NCI-H1436 (cell line): ENCODE measurements around the gene ADCY7.

Source experiments
- DNase-seq: peaks from one replicate; lab custom pipeline; 2025; lab: John Stamatoyannopoulos, UW

Gene ADCY7

DNA sequence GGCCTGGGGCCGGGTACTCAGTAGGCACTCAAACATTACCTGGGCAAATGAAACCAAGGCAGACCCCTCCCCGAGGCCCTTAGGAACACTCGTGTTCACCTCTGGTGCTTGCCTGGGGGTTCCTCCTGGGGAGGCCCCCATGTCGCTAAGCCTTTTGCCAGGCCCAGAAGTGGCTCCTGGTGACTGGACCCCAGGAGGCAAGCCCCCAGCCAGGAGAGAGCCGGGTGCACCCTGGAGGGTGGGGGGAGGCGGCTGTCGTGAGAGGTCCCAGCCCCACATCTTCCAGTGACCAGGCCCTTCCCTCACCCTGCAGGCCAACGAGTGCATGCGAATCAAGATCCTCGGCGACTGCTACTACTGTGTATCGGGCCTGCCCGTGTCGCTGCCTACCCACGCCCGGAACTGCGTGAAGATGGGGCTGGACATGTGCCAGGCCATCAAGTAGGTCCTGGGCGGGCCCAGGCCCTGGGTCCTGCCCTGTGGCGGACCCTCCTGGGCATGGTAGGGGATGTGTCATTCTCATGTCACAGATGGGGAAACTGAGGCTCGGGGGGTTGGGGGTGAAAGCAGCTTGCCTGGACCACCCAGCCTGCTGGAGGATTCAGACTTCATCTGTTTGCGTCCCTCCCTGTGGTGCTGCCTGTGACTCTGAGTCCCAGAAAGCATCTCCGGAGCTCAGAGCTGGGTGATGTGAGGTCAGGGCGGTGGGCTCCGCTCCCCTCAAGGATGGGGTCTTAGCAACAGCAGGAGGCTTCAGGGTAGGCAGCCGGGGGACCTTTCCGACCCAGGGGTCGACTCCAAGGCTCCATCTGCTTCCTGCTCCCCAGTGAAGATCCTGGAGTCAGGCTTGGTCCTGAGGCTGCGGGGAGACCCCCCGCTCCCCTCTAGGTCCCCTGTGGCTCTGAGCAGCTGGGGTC, 32.5 kb downstream of the ADCY7 start:
- no peak for DNase-seq

DNA sequence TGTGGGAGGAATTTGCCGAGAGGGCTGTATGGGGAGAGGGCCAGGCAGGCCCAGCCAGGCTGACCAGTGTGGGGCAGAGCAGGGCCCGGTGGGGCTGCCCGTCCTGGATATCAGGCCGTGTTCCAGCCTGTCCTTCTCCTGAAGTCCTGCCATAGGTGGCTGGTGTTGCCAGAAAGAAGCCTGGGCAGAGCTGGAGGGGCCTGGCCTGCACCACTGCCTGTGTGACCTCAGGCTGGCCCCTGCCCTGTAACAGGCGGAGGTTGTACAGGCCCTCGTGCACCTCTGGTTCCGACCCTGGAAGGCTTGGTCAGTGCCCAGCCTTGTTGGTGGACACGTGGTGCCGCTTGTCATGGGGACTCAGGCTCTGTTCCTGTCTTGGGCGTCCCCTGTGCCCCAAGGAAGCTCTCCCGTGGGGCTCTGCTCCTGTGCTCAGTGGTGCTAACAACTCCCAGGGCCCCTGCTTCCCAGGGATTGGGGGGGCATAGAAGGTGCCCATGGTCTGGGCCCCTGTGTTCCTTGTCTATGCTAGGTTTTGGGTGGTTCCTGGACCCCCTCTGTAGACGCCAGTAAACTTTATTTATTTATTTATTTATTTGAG, 33.3 kb downstream of the ADCY7 start:
- no peak for DNase-seq

DNA sequence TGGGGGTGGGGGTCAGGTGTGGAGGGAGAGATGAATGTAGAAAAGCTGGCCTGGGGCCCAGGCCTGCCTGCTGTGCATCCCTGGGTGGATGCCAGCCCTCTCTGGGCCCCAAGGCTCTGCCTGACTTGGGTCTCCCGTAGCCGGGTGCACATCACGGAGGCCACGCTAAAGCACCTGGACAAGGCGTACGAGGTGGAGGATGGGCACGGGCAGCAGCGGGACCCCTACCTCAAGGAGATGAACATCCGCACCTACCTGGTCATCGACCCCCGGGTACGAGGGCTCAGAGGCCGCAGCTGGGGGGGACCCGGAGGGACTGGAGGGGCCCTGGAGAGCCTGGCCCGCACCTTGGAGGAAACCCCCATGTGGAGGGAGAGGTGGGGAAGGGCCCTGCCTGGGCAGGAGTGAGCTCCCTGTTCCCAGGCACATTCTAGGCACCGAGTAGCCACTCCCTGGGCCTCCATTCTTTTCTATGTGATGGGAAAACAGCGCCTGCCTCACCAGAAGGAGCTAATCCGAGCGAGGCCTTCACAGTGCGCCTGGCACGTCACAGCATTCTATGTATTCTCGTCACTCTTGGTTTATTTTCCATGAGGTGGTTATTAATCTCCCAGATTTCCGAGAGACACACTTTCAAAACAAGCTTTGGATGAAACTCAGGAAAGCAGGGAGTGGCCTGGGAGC, 34.7 kb downstream of the ADCY7 start:
- DNase-seq: no peak

DNA sequence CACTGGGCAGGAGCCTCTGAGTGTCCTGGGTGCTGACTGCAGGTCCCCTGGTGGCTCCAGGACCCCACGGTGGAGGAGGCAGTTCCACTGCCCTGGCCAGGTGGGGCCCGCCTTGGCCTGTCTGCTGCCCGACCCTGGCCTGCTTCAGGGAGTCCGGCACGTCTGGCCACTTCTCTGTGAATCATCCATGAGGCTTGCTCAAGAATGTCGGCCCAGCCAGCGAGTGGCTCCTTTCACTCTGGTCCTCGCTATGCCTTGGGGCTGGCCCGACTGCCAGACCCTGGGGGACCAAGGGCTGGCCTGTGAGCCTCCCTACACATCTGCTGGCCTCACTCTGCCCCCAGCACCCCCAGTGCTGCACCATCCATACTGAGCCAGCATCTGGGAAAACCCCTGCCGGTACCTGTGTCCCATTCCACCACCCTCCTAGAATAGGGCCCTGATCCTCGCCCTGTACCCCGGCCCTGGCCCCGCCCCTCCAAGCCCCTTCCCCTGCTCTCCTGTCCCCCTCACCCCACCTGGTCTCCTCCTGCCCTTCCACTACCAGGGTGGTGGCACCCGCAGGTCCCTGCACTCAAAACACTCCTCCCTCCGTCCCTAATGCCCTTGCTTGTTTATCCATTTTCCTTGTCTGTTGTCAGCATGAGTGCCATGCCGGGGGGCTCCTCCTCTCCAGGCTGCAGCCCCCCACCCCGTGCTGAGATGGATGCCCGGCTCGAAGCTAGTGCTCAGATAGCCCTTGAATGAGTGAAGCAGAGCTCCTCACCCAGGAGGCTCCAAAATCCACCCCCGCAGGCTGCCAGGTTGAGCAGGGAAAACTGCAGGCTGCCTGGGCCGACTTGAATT, 35.5 kb downstream of the ADCY7 start:
- DNase-seq: no peak

DNA sequence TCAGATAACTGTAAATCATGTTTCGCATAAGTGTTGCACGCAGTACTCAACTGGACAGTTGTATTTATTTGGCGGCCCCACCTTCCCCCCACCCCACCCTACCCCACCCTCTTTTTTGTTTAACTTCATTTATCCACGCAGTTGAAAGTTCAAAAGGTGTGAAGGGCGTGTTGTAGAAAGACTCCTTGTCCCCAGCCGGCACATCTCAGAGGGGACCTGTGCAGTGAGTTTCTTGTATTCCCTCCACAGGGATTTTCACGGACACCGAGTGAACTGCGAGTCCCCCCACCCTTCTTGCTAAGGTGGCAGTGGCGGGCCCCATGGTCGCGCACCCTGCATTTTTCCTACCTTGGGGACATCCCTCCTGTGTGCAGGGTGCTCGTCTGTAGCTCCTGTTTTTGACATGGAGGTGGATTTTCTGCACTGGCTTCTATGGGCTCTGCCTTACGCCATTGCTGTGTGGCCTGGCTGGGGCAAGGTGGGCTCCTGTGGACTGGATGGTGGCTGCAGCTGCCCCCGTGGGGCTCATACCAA, 36.2 kb downstream of the ADCY7 start:
- no peak for DNase-seq

DNA sequence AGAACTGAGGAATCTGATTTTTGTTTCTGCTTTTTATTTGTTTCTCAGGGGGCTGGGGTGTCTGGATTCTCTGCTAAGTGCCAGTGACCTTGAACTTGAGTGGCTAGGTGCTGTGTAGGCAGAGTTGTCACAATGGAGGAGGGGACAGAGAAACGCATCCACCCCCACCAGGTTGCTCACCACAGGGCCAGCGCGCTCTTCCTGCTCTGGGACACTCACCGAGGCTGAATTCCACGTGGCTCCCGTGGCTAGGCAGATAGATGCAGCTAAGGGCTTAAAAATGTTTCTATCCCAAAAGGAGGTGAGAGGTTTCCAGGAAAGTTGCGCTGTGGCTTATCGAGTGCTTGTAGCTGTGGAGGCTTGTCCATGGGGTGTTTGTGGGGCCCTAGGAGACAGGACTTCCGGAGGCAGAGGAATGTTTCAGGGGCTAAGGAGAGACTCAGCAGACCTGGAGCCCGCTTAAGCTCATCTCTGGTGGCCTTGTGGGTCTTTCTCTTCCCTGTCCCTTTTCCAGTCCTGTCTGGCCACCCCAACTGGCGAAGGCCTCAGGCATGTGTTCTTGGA, 36.8 kb downstream of the ADCY7 start:
- no peak for DNase-seq

DNA sequence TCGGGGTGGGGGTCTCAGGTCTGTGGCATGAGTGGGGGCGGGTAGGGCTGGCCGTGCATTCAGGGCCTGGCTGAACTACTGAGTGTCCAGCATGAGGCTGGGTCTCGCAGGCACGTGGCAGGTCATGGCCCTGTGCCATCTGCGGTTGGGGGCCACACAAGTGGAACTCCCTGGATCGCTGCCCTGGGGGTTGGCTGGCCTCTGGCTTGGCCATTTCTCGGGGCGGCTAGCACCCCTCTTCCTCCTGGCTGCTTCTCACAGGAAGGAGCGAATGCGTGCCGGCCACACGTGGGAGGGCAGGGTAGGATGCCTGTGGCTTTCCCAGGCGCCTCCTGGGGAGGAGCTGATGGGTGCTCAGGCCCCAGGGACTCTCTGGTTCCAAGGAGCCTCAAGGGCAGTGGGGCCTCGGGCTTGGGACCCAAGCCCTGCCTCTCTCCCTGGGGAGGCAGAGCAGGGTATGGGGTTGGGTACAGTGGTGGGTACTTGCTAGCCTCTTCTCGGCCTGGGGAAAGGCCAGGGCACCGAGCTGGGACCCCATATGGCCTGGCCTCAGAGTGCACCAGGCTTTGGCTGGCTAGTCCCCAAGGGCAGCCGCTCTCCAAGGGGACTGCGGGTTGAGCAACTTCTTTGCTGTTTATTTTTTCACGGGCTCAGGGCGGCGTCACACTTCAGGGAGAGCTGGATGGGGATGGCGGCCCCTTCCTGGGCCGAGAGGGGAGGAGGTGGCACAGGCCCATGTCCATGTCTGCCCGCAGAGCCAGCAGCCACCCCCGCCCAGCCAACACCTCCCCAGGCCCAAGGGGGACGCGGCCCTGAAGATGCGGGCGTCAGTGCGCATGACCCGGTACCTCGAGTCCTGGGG, 37.5 kb downstream of the ADCY7 start:
- no peak for DNase-seq

DNA sequence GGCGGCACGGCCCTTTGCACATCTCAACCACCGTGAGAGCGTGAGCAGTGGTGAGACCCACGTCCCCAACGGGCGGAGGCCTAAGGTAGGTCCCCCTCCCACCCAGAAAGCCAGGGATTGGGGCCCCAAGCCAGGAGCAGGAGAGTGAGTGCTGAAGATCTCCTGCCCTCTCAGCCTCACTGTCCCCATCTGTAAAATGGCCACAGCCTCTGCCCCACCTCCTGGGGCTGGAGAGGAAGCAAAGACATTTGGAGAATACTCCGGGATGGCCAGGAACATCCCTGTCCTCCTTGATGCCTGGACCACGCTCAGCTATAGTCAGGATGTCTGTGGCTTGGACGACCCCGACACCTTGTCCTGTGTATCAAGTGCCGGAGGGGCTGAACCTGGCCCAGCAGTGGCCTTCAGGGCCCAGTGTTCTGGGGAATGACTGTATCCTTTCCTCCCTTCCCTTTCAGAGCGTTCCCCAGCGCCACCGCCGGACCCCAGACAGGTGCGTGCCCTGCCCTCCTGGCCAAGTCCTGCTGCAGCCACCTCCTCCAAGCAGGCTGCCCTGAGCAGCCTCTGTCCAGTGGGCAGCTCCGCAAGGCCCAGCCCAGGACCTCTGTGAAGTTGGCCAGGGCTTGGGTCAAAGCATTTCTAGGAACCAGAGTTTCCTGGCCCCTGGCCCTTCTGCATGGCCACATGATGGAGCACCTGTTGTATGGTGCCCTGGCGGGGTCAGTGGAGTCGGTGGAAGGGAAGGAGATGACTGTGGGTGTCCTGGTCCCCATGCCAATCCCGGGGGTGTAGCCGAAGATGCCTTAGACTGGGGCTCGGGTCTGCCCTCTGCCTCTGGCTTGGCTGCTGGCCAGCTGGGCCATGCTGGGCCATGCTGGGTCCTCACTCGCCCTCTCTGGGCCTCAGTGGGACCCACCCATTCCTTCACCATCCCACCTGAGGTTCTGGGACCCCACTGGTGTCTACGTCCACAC, 38.4 kb downstream of the ADCY7 start:
- DNase-seq: no peak

DNA sequence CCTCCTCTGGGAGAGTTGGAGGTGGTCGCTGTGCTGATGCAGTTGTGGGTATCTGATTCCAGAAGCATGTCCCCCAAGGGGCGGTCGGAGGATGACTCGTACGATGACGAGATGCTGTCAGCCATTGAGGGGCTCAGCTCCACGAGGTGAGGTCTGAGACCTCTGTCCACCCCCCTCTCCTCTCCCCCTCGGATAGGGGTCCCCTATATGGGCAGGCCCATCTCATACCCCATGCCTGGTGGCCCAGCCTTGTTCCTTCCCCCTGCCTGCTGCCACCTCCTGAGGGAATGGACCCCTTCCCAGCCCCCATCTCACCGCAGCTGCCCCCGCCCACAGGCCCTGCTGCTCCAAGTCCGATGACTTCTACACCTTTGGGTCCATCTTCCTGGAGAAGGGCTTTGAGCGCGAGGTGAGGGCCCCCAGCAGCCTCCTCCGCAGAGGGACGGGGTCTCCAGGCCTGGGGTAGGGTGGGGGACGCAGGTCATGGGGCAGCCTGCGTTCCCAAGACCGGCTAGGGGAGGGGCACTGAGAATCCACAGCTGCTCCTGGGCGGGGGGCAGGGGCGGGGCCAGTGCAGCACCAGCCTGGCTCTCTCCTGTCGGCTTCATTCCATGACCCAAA, 39.2 kb downstream of the ADCY7 start:
- DNase-seq: no peak

DNA sequence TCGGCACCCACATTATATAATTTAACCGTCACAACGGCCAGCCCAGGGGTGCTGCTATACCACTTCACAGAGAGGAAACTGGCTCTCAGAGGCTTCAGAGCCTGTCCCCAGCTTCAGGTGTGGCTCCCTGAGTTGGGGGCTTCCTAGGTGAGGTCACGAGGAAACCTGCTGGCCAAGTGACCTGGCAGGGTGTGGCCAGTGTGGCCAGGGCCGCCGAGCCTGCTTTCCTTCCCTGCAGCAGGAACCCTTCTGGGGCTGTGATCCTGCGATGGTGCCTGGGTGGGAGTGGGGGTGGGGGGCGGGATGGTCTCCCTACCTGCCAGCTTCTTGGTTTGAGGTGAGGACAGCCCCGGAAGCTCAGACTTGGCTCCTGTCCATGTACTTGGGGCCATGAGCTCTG, 39.9 kb downstream of the ADCY7 start:
- no peak for DNase-seq

DNA sequence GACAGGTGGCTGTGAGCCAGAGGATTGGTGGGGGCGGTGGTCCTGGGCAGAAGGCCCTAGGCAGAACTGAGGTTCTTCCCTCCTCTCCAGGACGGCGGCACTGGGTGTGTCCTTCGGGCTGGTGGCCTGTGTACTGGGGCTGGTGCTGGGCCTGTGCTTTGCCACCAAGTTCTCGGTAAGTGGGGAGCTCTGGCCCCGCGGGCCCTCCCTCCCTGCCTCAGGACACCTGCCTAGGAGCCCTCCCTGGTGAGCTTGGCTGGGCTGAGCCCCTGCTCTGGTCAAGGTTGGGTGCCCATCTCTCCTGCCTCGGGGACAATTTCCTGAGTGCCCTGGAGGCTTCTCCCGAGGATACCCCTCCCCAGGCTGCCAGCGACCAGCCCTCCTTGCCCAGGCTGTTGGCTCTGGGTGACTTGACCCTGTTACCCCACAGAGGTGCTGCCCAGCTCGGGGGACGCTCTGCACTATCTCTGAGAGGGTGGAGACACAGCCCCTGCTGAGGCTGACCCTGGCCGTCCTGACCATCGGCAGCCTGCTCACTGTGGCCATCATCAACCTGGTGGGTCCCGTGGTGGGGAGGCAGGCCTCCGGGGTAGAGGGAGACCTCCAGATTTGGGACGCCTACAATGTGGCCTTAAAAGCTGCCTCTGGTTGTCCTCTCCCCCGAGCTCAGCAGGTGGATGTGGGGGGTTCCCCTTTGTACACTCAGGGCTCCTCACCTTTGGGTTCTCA, 42.0 kb downstream of the ADCY7 start:
- DNase-seq: no peak

DNA sequence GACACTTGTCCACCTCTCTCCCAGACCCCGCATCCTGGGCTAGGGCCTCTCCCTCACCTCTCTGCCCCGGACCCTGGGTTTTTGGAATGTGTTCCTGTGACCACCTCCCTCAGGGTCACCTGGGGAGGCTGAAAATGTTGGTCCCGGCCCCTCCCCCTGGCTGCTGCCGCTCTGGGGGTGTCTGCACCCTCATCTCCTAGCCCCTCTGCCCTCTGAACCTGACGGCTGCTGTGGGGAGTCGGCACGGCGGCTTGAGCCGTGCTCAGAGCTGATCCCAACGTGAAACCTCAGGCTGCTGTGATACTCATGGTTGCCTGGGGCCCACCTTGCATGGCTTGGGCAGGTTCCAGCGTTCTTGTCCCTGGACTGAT, 42.8 kb downstream of the ADCY7 start:
- no peak for DNase-seq

DNA sequence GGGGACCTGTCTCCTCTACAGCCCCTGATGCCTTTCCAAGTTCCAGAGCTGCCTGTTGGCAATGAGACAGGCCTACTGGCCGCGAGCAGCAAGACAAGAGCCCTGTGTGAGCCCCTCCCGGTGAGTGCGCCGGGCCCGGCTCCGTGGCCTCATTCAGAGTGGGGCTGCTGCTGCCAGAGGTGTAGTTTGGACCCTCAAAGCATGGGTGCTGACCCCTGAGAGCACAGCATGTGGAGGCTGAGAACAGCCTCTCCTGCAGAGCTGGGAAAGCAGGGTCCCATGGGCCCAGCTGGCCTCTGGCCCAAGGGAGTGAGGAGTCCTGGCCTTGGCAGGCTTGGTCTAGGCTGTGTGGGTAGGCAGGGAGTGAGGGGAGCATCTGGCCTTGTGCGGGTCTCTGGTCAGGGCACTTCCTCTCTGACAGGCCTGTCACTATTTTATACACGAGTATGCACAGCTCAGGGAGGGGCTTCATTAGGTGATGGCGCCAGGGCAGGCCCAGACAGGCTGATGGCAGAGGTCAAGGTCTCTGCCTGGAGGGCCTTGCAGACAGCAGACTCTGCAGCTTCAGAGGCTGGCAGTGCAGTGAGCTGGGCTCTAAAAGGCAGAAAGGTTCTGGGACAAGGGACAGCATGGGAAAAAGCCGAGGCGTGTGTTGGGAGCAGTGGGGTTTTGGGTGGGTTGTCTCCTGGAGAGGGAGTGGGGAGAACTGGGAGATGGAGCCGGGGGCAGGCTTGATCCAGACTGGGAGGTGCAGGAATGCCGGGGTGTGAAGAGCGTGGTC, 43.4 kb downstream of the ADCY7 start:
- no peak for DNase-seq

DNA sequence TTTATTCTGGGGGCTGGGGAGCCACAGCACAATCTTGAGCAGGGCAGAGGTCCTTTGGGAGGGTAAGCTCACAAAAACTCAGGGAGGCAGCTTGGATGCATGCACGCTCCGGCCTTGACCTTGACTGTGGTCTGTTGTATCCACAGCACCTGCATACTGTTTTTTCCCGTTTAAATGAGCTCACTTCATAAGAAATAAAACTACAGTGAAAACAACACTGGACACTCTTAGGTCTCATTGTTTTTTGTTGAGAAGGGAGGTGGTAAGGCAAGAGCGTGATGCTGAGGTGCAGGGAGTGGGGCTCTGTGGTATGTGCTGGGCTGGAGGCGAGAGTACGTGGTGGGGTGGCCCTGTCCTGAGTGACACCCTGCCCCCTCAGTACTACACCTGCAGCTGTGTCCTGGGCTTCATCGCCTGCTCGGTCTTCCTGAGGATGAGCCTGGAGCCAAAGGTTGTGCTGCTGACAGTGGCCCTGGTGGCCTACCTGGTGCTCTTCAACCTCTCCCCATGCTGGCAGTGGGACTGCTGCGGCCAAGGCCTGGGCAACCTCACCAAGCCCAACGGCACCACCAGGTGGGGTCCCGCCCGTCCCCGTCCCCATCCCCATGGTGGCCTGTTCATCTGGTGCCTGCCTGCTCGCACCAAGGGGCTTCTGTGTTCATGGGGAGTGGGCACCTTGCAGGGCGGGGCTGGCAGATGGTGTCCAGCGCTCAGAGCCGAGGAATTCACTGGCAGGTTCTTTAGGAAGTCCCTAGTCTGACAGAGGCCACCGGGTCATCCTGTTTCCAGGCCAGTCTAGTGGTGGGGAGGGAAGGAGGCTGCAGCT, 44.2 kb downstream of the ADCY7 start:
- no peak for DNase-seq

DNA sequence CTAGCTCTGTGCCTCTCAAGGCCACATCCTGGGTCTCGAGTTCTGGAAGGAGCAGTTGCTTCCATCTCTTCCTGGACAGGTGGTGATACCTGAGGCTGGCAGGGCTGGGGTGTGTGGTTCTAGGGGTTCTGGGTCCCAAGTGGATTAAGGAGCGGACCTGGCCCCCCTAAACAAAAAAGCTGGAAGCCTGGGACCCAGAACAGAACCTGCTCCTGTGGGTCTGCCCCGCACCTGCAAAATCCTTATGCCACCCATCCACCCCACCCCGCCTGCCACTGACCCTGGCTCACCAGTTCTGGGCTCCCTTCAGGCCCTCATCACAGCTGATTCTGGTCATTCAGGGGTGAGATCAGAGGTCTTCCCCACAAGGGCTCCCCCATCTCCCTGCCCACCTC, 44.8 kb downstream of the ADCY7 start:
- DNase-seq: no peak

DNA sequence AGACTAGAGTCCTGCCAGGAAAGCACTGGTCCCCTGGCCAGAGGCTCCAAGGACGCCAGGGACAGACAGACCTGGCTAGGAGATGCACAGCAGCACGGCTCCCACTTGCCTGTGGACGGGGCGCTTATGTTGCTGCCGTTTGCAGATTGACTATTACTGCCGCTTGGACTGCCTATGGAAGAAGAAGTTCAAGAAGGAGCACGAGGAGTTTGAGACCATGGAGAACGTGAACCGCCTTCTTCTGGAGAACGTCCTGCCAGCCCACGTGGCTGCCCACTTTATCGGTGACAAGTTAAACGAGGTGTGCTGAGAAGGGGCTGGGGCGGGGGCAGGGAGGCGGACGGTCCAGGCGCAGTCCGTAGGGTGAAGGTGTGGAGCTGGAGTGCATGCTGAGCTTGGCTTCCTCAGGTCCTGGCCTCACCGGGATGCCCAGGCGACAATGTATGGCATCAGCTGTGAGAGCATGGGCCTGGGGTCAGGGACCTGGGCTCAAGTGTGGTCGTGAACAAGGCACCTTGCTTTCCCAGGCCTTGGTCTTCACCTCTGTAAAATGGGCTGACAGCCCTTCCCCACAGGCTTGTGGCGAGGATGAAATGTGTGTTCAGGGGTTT, 45.6 kb downstream of the ADCY7 start:
- DNase-seq: no peak
